HEK293 (cell line): ENCODE results near the gene RAB3GAP2.

Experiments used
- BCL11A ChIP-seq: fragments of 450-650 bp; formaldehyde crosslinking; IDR thresholded peaks from 2 replicates; pipeline ENCODE4 v1.5.1; 2016; ENCODE audit warnings: low read depth, missing biosample characterization, missing genetic modification characterization
- TCF7L2 ChIP-seq: IDR thresholded peaks from 2 replicates; pipeline ENCODE4 v1.6.1; 2011; ENCODE audit warnings: low read depth, mild to moderate bottlenecking, inconsistent platforms, low read length, moderate library complexity, borderline replicate concordance
- ZBTB17 ChIP-seq: fragments of 450-650 bp; formaldehyde crosslinking; IDR thresholded peaks from 2 replicates; pipeline ENCODE4 v1.5.1; 2016; ENCODE audit warnings: missing biosample characterization, missing genetic modification characterization
- ZBTB48 ChIP-seq: fragments of 450-650 bp; formaldehyde crosslinking; IDR thresholded peaks from 2 replicates; pipeline ENCODE4 v1.5.1; 2016; ENCODE audit warnings: missing biosample characterization, missing genetic modification characterization
- ZNF292 ChIP-seq: fragments of 450-650 bp; formaldehyde crosslinking; IDR thresholded peaks from 2 replicates; pipeline ENCODE4 v1.5.1; 2016; ENCODE audit warnings: low read depth, missing biosample characterization, missing genetic modification characterization, borderline replicate concordance
- ZNF521 ChIP-seq: fragments of 450-650 bp; formaldehyde crosslinking; IDR thresholded peaks from 2 replicates; pipeline ENCODE4 v1.5.1; 2017; ENCODE audit warnings: missing biosample characterization, mild to moderate bottlenecking, missing genetic modification characterization
- ZNF530 ChIP-seq: fragments of 450-650 bp; formaldehyde crosslinking; IDR thresholded peaks from 2 replicates; pipeline ENCODE4 v1.5.1; 2016; ENCODE audit warnings: low read depth, missing biosample characterization, missing genetic modification characterization
- ZNF654 ChIP-seq: fragments of 450-650 bp; formaldehyde crosslinking; IDR thresholded peaks from 2 replicates; pipeline ENCODE4 v1.5.1; 2016; ENCODE audit warnings: low read depth, missing biosample characterization, missing genetic modification characterization
- TF ChIP-seq, protein P1 (sequence below): fragments of 450-650 bp; formaldehyde crosslinking; IDR thresholded peaks from 2 replicates; pipeline ENCODE4 v1.5.1; 2016; ENCODE audit warnings: missing biosample characterization, missing genetic modification characterization, borderline replicate concordance
- TF ChIP-seq, protein P2 (sequence below): fragments of 450-650 bp; formaldehyde crosslinking; IDR thresholded peaks from 2 replicates; pipeline ENCODE4 v1.5.1; 2017; ENCODE audit warnings: missing biosample characterization, missing genetic modification characterization
- TF ChIP-seq, protein P3 (sequence below): fragments of 450-650 bp; formaldehyde crosslinking; IDR thresholded peaks from 2 replicates; pipeline ENCODE4 v1.5.1; 2016; ENCODE audit warnings: missing biosample characterization, missing genetic modification characterization
- TF ChIP-seq, protein P4 (sequence below): fragments of 450-650 bp; formaldehyde crosslinking; IDR thresholded peaks from 2 replicates; pipeline ENCODE4 v1.5.1; 2017; ENCODE audit warnings: missing biosample characterization, missing genetic modification characterization
- TF ChIP-seq, protein P5 (sequence below): fragments of 450-650 bp; formaldehyde crosslinking; IDR thresholded peaks from 2 replicates; pipeline ENCODE4 v1.5.1; 2016; ENCODE audit warnings: missing biosample characterization, missing genetic modification characterization

DNA sequence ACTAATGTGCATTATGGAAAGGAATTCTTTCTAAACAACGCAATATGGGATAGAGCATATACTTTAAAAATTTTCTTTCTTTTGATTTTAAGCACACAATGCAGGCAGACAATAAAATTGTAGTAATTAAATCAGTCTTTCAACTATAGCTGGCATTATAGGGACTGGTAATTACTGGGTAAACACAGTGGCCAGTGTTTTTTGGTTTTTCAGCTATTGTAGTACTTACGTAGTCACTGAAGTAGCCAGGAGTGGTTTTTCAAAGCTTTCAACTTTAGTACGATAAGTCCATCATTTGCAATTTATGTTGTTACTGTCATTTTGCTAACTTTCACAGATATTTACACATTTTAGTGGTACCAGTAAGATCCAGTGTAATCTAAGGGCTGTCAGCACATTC is 50.6 kb downstream of the RAB3GAP2 start:
- TF ChIP-seq, protein P1, sequence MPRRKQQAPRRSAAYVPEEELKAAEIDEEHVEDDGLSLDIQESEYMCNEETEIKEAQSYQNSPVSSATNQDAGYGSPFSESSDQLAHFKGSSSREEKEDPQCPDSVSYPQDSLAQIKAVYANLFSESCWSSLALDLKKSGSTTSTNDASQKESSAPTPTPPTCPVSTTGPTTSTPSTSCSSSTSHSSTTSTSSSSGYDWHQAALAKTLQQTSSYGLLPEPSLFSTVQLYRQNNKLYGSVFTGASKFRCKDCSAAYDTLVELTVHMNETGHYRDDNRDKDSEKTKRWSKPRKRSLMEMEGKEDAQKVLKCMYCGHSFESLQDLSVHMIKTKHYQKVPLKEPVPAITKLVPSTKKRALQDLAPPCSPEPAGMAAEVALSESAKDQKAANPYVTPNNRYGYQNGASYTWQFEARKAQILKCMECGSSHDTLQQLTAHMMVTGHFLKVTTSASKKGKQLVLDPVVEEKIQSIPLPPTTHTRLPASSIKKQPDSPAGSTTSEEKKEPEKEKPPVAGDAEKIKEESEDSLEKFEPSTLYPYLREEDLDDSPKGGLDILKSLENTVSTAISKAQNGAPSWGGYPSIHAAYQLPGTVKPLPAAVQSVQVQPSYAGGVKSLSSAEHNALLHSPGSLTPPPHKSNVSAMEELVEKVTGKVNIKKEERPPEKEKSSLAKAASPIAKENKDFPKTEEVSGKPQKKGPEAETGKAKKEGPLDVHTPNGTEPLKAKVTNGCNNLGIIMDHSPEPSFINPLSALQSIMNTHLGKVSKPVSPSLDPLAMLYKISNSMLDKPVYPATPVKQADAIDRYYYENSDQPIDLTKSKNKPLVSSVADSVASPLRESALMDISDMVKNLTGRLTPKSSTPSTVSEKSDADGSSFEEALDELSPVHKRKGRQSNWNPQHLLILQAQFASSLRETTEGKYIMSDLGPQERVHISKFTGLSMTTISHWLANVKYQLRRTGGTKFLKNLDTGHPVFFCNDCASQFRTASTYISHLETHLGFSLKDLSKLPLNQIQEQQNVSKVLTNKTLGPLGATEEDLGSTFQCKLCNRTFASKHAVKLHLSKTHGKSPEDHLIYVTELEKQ (tag by site-specific recombination), result no peak
- TF ChIP-seq, protein P2, sequence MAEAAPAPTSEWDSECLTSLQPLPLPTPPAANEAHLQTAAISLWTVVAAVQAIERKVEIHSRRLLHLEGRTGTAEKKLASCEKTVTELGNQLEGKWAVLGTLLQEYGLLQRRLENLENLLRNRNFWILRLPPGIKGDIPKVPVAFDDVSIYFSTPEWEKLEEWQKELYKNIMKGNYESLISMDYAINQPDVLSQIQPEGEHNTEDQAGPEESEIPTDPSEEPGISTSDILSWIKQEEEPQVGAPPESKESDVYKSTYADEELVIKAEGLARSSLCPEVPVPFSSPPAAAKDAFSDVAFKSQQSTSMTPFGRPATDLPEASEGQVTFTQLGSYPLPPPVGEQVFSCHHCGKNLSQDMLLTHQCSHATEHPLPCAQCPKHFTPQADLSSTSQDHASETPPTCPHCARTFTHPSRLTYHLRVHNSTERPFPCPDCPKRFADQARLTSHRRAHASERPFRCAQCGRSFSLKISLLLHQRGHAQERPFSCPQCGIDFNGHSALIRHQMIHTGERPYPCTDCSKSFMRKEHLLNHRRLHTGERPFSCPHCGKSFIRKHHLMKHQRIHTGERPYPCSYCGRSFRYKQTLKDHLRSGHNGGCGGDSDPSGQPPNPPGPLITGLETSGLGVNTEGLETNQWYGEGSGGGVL (tag by site-specific recombination), result no peak
- TF ChIP-seq ZNF654 (no peak), ZNF521 (tag by site-specific recombination) (no peak), BCL11A (tag by site-specific recombination) (no peak), TCF7L2 (no peak), ZBTB17 (no peak), ZNF292 (no peak), ZBTB48 (tag by site-specific recombination) (no peak), ZNF530 (tag by site-specific recombination) (no peak)
- TF ChIP-seq, protein P3, sequence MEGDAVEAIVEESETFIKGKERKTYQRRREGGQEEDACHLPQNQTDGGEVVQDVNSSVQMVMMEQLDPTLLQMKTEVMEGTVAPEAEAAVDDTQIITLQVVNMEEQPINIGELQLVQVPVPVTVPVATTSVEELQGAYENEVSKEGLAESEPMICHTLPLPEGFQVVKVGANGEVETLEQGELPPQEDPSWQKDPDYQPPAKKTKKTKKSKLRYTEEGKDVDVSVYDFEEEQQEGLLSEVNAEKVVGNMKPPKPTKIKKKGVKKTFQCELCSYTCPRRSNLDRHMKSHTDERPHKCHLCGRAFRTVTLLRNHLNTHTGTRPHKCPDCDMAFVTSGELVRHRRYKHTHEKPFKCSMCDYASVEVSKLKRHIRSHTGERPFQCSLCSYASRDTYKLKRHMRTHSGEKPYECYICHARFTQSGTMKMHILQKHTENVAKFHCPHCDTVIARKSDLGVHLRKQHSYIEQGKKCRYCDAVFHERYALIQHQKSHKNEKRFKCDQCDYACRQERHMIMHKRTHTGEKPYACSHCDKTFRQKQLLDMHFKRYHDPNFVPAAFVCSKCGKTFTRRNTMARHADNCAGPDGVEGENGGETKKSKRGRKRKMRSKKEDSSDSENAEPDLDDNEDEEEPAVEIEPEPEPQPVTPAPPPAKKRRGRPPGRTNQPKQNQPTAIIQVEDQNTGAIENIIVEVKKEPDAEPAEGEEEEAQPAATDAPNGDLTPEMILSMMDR (tag by site-specific recombination), result no peak
- TF ChIP-seq, protein P4, sequence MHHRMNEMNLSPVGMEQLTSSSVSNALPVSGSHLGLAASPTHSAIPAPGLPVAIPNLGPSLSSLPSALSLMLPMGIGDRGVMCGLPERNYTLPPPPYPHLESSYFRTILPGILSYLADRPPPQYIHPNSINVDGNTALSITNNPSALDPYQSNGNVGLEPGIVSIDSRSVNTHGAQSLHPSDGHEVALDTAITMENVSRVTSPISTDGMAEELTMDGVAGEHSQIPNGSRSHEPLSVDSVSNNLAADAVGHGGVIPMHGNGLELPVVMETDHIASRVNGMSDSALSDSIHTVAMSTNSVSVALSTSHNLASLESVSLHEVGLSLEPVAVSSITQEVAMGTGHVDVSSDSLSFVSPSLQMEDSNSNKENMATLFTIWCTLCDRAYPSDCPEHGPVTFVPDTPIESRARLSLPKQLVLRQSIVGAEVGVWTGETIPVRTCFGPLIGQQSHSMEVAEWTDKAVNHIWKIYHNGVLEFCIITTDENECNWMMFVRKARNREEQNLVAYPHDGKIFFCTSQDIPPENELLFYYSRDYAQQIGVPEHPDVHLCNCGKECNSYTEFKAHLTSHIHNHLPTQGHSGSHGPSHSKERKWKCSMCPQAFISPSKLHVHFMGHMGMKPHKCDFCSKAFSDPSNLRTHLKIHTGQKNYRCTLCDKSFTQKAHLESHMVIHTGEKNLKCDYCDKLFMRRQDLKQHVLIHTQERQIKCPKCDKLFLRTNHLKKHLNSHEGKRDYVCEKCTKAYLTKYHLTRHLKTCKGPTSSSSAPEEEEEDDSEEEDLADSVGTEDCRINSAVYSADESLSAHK, result no peak
- TF ChIP-seq, protein P5, sequence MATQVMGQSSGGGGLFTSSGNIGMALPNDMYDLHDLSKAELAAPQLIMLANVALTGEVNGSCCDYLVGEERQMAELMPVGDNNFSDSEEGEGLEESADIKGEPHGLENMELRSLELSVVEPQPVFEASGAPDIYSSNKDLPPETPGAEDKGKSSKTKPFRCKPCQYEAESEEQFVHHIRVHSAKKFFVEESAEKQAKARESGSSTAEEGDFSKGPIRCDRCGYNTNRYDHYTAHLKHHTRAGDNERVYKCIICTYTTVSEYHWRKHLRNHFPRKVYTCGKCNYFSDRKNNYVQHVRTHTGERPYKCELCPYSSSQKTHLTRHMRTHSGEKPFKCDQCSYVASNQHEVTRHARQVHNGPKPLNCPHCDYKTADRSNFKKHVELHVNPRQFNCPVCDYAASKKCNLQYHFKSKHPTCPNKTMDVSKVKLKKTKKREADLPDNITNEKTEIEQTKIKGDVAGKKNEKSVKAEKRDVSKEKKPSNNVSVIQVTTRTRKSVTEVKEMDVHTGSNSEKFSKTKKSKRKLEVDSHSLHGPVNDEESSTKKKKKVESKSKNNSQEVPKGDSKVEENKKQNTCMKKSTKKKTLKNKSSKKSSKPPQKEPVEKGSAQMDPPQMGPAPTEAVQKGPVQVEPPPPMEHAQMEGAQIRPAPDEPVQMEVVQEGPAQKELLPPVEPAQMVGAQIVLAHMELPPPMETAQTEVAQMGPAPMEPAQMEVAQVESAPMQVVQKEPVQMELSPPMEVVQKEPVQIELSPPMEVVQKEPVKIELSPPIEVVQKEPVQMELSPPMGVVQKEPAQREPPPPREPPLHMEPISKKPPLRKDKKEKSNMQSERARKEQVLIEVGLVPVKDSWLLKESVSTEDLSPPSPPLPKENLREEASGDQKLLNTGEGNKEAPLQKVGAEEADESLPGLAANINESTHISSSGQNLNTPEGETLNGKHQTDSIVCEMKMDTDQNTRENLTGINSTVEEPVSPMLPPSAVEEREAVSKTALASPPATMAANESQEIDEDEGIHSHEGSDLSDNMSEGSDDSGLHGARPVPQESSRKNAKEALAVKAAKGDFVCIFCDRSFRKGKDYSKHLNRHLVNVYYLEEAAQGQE (tag by site-specific recombination), result no peak
